HepG2 (cell line): ENCODE data around the gene RAP1GAP2.

Experiments used
- BCL3 ChIP-seq: sonication (generic); formaldehyde crosslinking; IDR thresholded peaks from 2 replicates; pipeline ENCODE4 v1.5.1; 2020; ENCODE audit warnings: mild to moderate bottlenecking, missing genetic modification reagents, moderate library complexity
- BCL6 ChIP-seq: IDR thresholded peaks from 2 replicates; pipeline ENCODE4 v1.6.1; 2016; ENCODE audit warnings: missing genetic modification reagents, missing compliant biosample characterization
- CTCF ChIP-seq: sonication (generic); formaldehyde crosslinking; IDR thresholded peaks from 2 replicates; pipeline ENCODE4 v1.5.0; 2020; ENCODE audit warnings: mild to moderate bottlenecking, missing genetic modification reagents, moderate library complexity
- HDAC2 ChIP-seq: sonication (generic); formaldehyde crosslinking; IDR thresholded peaks from 2 replicates; pipeline ENCODE4 v1.4.0; 2020; ENCODE audit warnings: missing genetic modification reagents
- HNRNPK ChIP-seq: fragments of 200-400 bp; formaldehyde crosslinking; IDR thresholded peaks from 2 replicates; pipeline ENCODE4 v1.6.1; 2018; ENCODE audit warnings: low read length, low read depth, moderate library complexity, mild to moderate bottlenecking; ENCODE audit not compliant: poor library complexity, severe bottlenecking
- MAFK ChIP-seq, 2 experiments: IDR thresholded peaks in 1 of 2; conservative IDR thresholded peaks in 1 of 2; 2 replicates each; pipeline ENCODE4 v1.6.1; 2011; ENCODE audit warnings: improper control_type of control experiment in 2 of 2, low read length in 2 of 2
- MNT ChIP-seq: fragments of 450-650 bp; IDR thresholded peaks from 2 replicates; pipeline ENCODE4 v1.6.1; 2016
- MTF1 ChIP-seq: sonication (generic); formaldehyde crosslinking; IDR thresholded peaks from 2 replicates; pipeline ENCODE4 v1.5.0; 2020; ENCODE audit warnings: missing genetic modification reagents
- POLR2A ChIP-seq, 2 experiments: IDR thresholded peaks; 2 replicates each; pipeline ENCODE4 v1.6.1; 2011; ENCODE audit warnings: low read depth in 2 of 2, low read length in 2 of 2, mild to moderate bottlenecking in 1 of 2, moderate library complexity in 1 of 2; ENCODE audit not compliant: insufficient read depth in 1 of 2
- TCF12 ChIP-seq, 2 experiments: fragments of 450-650 bp in 1 of 2; sonication (generic) in 1 of 2; formaldehyde crosslinking in 1 of 2; IDR thresholded peaks; 2 replicates each; pipeline versions ENCODE4 v1.6.1 to v1.8.0; 2017 to 2022; ENCODE audit warnings: antibody characterized with exemption in 1 of 2, mild to moderate bottlenecking in 1 of 2, missing genetic modification reagents in 1 of 2, moderate library complexity in 1 of 2
- ZNF143 ChIP-seq: sonication (generic); formaldehyde crosslinking; IDR thresholded peaks from 2 replicates; pipeline ENCODE4 v1.4.0; 2020; ENCODE audit warnings: missing genetic modification reagents
- ZNF276 ChIP-seq: sonication (generic); formaldehyde crosslinking; IDR thresholded peaks from 2 replicates; pipeline ENCODE4 v1.4.0; 2020; ENCODE audit warnings: mild to moderate bottlenecking, low read depth, missing genetic modification reagents
- ZNF766 ChIP-seq: sonication (generic); formaldehyde crosslinking; IDR thresholded peaks from 2 replicates; pipeline ENCODE4 v1.5.0; 2020; ENCODE audit warnings: missing genetic modification reagents, borderline replicate concordance

GRCh38 chr17:2925011-2925410, 128.8 kb downstream of the RAP1GAP2 start:
- TF ChIP-seq MAFK (conservative IDR thresholded peaks at IDR 0.05 in 1 of 2, IDR thresholded peaks at IDR 0.05 in 1 of 2; ENCODE audit: low read length in 2 of 2) (no peak), BCL3 (CRISPR knock-in tag) (no peak), BCL6 (CRISPR knock-in tag) (no peak), CTCF (CRISPR knock-in tag) (no peak), HNRNPK (no peak), ZNF276 (CRISPR knock-in tag) (no peak), TCF12 (IDR thresholded peaks at IDR 0.05) (no peak), TCF12 (CRISPR knock-in tag; IDR thresholded peaks at IDR 0.05) (no peak), MTF1 (CRISPR knock-in tag) (no peak), HDAC2 (CRISPR knock-in tag) (no peak), ZNF143 (CRISPR knock-in tag) (no peak), ZNF766 (no peak), POLR2A (IDR thresholded peaks at IDR 0.05; ENCODE audit: insufficient read depth in 1 of 2, low read depth in 2 of 2, low read length in 2 of 2) (no peak), MNT (no peak)
